ENCODE results near the gene CFAP73. TPM values are rescaled to one million over a fixed set of nuclear protein-coding genes. Genes with fewer than 3 reads are reported as not detected.

CFAP73 gene
- polyA plus RNA-seq, 1 donor from 2014 or later: not detected

DNA sequence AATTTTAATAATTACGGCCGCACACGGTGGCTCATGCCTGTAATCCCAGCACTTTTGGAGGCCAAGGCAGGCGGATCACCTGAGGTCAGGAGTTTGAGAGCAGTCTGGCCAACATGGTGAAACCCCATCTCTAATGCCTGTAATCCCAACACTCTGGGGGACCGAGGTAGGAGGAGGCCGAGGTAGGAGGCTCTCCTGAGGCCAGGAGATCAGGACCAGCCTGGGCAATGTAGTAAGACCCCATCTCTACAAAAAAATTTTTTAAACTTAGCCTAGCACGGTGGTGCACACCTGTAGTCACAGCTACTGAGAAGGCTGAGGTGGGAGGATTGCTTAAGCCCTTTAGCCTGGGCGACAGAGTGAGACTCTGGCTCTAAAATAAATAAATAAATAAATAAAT, 5.6 kb upstream of the CFAP73 start:
- no peaks in the 10 kb centered on the region for H3K27me3 ChIP-seq (ENCODE audit: insufficient read depth, low read depth, low read length)
- H2AFZ ChIP-seq (ENCODE audit: low read depth, low read length): no peak overlapping the region
- no peak overlapping the region for H3K4me3 ChIP-seq (ENCODE audit: low read length)
- no peak overlapping the region for H3K9ac ChIP-seq (ENCODE audit: low read length)
- H3K79me2 ChIP-seq (replicated peaks; ENCODE audit: insufficient read depth, low read length): no peaks in the 10 kb centered on the region
- no peaks in the 10 kb centered on the region for H3F3A ChIP-seq (ENCODE audit: insufficient read depth, low read length, poor library complexity, severe bottlenecking)
- H3K27ac ChIP-seq (ENCODE audit: low read length): no peak overlapping the region
- H3K36me3 ChIP-seq (ENCODE audit: insufficient read depth, low read length): no peaks in the 10 kb centered on the region
- no peak for TF ChIP-seq SMC3 (conservative IDR thresholded peaks at IDR 0.05; ENCODE audit: poor library complexity)
- TF ChIP-seq, protein P1, sequence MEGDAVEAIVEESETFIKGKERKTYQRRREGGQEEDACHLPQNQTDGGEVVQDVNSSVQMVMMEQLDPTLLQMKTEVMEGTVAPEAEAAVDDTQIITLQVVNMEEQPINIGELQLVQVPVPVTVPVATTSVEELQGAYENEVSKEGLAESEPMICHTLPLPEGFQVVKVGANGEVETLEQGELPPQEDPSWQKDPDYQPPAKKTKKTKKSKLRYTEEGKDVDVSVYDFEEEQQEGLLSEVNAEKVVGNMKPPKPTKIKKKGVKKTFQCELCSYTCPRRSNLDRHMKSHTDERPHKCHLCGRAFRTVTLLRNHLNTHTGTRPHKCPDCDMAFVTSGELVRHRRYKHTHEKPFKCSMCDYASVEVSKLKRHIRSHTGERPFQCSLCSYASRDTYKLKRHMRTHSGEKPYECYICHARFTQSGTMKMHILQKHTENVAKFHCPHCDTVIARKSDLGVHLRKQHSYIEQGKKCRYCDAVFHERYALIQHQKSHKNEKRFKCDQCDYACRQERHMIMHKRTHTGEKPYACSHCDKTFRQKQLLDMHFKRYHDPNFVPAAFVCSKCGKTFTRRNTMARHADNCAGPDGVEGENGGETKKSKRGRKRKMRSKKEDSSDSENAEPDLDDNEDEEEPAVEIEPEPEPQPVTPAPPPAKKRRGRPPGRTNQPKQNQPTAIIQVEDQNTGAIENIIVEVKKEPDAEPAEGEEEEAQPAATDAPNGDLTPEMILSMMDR (IDR thresholded peaks at IDR 0.05; ENCODE audit: poor library complexity, severe bottlenecking): no peak
- TF ChIP-seq, protein P2, sequence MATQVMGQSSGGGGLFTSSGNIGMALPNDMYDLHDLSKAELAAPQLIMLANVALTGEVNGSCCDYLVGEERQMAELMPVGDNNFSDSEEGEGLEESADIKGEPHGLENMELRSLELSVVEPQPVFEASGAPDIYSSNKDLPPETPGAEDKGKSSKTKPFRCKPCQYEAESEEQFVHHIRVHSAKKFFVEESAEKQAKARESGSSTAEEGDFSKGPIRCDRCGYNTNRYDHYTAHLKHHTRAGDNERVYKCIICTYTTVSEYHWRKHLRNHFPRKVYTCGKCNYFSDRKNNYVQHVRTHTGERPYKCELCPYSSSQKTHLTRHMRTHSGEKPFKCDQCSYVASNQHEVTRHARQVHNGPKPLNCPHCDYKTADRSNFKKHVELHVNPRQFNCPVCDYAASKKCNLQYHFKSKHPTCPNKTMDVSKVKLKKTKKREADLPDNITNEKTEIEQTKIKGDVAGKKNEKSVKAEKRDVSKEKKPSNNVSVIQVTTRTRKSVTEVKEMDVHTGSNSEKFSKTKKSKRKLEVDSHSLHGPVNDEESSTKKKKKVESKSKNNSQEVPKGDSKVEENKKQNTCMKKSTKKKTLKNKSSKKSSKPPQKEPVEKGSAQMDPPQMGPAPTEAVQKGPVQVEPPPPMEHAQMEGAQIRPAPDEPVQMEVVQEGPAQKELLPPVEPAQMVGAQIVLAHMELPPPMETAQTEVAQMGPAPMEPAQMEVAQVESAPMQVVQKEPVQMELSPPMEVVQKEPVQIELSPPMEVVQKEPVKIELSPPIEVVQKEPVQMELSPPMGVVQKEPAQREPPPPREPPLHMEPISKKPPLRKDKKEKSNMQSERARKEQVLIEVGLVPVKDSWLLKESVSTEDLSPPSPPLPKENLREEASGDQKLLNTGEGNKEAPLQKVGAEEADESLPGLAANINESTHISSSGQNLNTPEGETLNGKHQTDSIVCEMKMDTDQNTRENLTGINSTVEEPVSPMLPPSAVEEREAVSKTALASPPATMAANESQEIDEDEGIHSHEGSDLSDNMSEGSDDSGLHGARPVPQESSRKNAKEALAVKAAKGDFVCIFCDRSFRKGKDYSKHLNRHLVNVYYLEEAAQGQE (IDR thresholded peaks at IDR 0.05; ENCODE audit: borderline replicate concordance): no peak
- TF ChIP-seq MXI1 (conservative IDR thresholded peaks at IDR 0.05; ENCODE audit: poor library complexity, severe bottlenecking): no peak
- no peak for TF ChIP-seq POLR2AphosphoS5 (IDR thresholded peaks at IDR 0.05)
- TF ChIP-seq RAD21 (conservative IDR thresholded peaks at IDR 0.05): no peak
- no peak for TF ChIP-seq TAF1 (IDR thresholded peaks at IDR 0.05; ENCODE audit: low read depth)
- TF ChIP-seq EZH2 (IDR thresholded peaks at IDR 0.05; ENCODE audit: borderline replicate concordance, insufficient read depth, low read length, poor library complexity, severe bottlenecking): no peak
- TF ChIP-seq EP300 (conservative IDR thresholded peaks at IDR 0.05; ENCODE audit: poor library complexity, severe bottlenecking): no peak
- no peak overlapping the region for H3K4me2 ChIP-seq (ENCODE audit: low read length)
- no peaks in the 10 kb centered on the region for H3K9me3 ChIP-seq (ENCODE audit: low read length)
- no peaks in the 10 kb centered on the region for H4K20me1 ChIP-seq (ENCODE audit: insufficient read depth)
- H3K9me2 ChIP-seq (ENCODE audit: insufficient read depth, low read length): no peaks in the 10 kb centered on the region

DNA sequence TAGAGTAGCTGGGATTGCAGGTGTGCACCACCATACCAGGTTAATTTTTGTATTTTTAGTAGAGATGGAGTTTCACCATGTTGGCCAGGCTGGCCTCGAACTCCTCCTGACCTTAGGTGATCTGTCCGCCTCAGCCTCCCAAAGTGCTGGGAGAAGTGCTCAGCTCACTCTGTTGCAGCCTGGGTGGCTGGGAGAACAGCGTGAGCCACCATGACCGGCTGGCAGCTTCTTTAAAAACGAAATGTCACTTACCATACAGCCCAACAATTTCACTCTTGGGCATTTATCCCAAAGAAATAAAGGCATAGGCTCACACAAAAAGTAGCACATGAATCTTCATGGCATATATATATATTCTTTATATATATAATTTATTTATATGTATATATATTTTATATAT, 4.7 kb upstream of the CFAP73 start:
- no peak overlapping the region for H3K27ac ChIP-seq (ENCODE audit: low read length)
- no peak overlapping the region for H3K9ac ChIP-seq (ENCODE audit: low read length)

More for the DNA sequence above, 4.7 kb upstream of the CFAP73 start:
- H3F3A ChIP-seq (ENCODE audit: insufficient read depth, low read length, poor library complexity, severe bottlenecking): no peaks in the 10 kb centered on the region
- no peak overlapping the region for H2AFZ ChIP-seq (ENCODE audit: low read depth, low read length)
- H3K27me3 ChIP-seq (ENCODE audit: insufficient read depth, low read depth, low read length): no peaks in the 10 kb centered on the region
- H3K9me3 ChIP-seq (ENCODE audit: low read length): no peaks in the 10 kb centered on the region
- H3K4me2 ChIP-seq (ENCODE audit: low read length): no peak overlapping the region
- no peaks in the 10 kb centered on the region for H3K9me2 ChIP-seq (ENCODE audit: insufficient read depth, low read length)
- H3K4me3 ChIP-seq (ENCODE audit: low read length): no peak overlapping the region
- TF ChIP-seq TAF1 (IDR thresholded peaks at IDR 0.05; ENCODE audit: low read depth) (no peak), MXI1 (conservative IDR thresholded peaks at IDR 0.05; ENCODE audit: poor library complexity, severe bottlenecking) (no peak), EP300 (conservative IDR thresholded peaks at IDR 0.05; ENCODE audit: poor library complexity, severe bottlenecking) (no peak), RAD21 (conservative IDR thresholded peaks at IDR 0.05) (no peak), EZH2 (IDR thresholded peaks at IDR 0.05; ENCODE audit: borderline replicate concordance, insufficient read depth, low read length, poor library complexity, severe bottlenecking) (no peak)
- TF ChIP-seq, protein P2 (IDR thresholded peaks at IDR 0.05; ENCODE audit: borderline replicate concordance): no peak
- TF ChIP-seq, protein P1 (IDR thresholded peaks at IDR 0.05; ENCODE audit: poor library complexity, severe bottlenecking): no peak
- H3K79me2 ChIP-seq (replicated peaks; ENCODE audit: insufficient read depth, low read length): no peaks in the 10 kb centered on the region
- H3K36me3 ChIP-seq (ENCODE audit: insufficient read depth, low read length): no peaks in the 10 kb centered on the region
- no peaks in the 10 kb centered on the region for H4K20me1 ChIP-seq (ENCODE audit: insufficient read depth)

All from neural cell (in vitro differentiated cells).